GM12864 (cell line): ENCODE data around the gene HEXD.
"Not testable (repeated sequence)": the region's sequence is repeated elsewhere in the genome, so short reads cannot be mapped to it uniquely, and the experiment has no call there.

Experiments used
- DNase-seq: peaks from one replicate; pipeline ENCODE4 v3.0.0-alpha.2; 2011; ENCODE audit warnings: low read depth
- H3K4me3 ChIP-seq: 2 replicates; pipeline ENCODE4 v1.5.1; 2011; ENCODE audit warnings: mild to moderate bottlenecking, low read depth, low read length, control low read depth
- CTCF ChIP-seq: IDR thresholded peaks from 2 replicates; pipeline ENCODE4 v1.5.1; 2011; ENCODE audit warnings: low read depth, mild to moderate bottlenecking, moderate library complexity, low read length, control low read depth, inconsistent platforms; ENCODE audit errors: missing control alignments

The HEXD gene

GRCh38 chr17:82447876-82448275, 29.7 kb downstream of the HEXD start:
- no peak for DNase-seq
- no peak for TF ChIP-seq CTCF
- H3K4me3 ChIP-seq = peak overlapping the region; percentile 38

- peak overlapping the region; percentile 59 for H3K4me3 ChIP-seq
- peak; percentile 75 for DNase-seq
- no peak for TF ChIP-seq CTCF
These were observed 31.2 kb downstream of the HEXD start for GRCh38 chr17:82449131-82449882.

- peak overlapping the region; percentile 59 for H3K4me3 ChIP-seq
- TF ChIP-seq CTCF = no peak
- DNase-seq = no peak
These were observed 31.8 kb downstream of the HEXD start for GRCh38 chr17:82449883-82450356.

GRCh38 chr17:82450357-82451106, 32.4 kb downstream of the HEXD start, which contains the start of gene CYBC1:
Gene CYBC1, minus strand, starts transcription at chr17:82450752. Its CDS starts 1,498 bp downstream, at chr17:82449254.
- peak; percentile 80 for DNase-seq
- peak within 1 kb of the TSS; percentile 59 for H3K4me3 ChIP-seq
- no peak for TF ChIP-seq CTCF

- no peak for TF ChIP-seq CTCF
- no peak for DNase-seq
- no peak overlapping the region for H3K4me3 ChIP-seq
These were observed 34.0 kb downstream of the HEXD start for GRCh38 chr17:82452162-82452561.

GRCh38 chr17:82453151-82453550, 35.0 kb downstream of the HEXD start:
- DNase-seq, H3K4me3 ChIP-seq: not testable (repeated sequence)

GRCh38 chr17:82453706-82454105, 35.6 kb downstream of the HEXD start:
- not testable (repeated sequence) for H3K4me3 ChIP-seq, DNase-seq
